ENCODE results near the gene ITGB4. TPM values are rescaled to one million over a fixed set of nuclear protein-coding genes. Genes with fewer than 3 reads are reported as not detected.

ITGB4 gene
- total RNA-seq, 1 experiment from 2014 or later = 0.17 TPM

DNA sequence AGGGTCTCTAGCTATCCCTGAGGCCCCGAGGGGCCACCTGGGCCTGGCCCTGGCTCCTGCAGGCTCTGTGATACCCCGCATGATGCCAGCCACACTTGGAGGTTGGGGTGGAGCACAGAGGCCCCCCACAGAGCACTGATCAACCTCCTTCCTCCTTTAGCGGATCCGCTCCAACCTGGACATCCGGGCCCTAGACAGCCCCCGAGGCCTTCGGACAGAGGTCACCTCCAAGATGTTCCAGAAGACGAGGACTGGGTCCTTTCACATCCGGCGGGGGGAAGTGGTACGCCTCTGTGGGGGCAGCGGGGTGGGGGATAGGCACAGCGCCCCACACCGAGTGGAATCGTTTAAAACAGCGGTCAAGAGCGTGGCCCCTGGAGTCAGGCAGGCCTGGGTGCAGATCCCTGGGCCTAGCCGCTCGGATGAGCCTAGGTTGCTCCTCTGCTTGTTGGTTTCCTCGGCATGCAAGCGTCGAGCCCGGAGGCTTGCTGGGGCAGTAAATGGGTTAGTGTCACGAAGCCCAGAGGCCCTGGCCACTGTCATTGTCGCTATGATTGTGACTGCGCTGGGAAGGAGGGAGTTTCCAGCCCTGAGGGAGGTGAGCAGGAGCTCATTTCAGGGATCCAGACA is 9.9 kb downstream of the ITGB4 start:
- no peak for DNase-seq (ENCODE audit: low read depth)

DNA sequence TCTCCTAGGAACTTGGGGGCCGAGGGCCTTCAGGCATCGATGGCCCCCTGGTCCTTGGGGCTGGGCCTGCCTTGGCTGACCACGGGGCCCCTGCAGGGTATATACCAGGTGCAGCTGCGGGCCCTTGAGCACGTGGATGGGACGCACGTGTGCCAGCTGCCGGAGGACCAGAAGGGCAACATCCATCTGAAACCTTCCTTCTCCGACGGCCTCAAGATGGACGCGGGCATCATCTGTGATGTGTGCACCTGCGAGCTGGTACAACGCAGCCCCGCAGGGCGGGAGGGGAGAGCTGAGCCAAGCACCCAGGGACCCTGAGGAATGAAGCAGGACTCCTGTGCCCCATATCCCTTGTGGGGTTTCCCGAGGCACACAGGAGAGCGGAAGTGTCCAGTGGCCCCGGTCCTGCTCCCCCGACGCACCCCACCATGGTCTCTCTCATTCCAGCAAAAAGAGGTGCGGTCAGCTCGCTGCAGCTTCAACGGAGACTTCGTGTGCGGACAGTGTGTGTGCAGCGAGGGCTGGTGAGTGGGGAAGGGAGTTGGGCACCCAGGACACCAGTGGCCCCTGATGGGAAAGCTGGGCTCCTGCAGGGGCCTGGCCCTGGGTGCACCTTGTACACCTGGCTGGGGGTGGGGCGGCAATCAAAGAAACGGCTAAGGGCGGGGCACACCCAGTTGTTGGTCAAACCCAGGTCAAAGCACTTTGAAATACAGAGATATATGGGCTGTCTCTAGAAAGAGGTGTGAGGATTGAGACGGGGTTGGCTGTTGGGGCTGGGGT is 10.6 kb downstream of the ITGB4 start:
- no peak for DNase-seq (ENCODE audit: low read depth)

DNA sequence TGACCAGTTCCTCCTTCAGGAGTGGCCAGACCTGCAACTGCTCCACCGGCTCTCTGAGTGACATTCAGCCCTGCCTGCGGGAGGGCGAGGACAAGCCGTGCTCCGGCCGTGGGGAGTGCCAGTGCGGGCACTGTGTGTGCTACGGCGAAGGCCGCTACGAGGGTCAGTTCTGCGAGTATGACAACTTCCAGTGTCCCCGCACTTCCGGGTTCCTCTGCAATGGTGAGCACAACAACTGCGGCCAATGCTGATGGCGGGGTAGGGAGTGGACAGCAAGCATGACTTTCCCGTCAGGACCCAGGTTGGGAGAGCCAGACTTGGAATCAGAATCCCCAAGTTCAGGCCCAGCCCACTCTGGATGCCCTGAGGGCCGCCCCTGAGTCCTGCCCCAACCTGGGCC is 12.2 kb downstream of the ITGB4 start:
- no peak for DNase-seq (ENCODE audit: low read depth)

DNA sequence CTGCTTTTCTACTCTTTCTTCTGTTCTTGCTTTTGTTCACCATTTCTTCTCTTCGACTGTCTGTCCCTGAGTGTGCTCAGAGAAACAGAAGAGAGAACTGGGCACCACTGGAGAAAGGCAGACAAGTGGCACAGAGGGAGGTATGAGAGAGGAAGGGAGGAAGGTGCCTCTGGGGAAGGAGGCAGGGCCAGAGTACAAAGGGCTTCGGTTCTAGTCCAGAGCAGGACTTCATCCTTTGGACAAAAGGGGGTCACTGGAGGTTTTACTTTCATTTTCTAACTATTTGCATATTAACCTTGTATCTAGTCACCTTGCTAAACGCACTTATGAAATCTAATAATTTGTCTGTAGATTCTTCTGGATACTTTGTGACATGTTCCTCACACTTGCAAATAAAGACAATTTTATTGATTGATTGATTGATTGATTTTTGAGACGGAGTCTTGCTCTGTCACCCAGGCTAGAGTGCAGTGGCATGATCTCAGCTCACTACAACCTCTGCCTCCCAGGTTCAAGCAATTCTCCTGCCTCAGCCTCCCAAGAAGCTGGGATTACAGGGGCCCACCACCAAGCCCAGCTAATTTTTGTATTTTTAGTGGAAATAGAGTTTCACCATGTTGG is 13.5 kb downstream of the ITGB4 start:
- no peak for DNase-seq (ENCODE audit: low read depth)

DNA sequence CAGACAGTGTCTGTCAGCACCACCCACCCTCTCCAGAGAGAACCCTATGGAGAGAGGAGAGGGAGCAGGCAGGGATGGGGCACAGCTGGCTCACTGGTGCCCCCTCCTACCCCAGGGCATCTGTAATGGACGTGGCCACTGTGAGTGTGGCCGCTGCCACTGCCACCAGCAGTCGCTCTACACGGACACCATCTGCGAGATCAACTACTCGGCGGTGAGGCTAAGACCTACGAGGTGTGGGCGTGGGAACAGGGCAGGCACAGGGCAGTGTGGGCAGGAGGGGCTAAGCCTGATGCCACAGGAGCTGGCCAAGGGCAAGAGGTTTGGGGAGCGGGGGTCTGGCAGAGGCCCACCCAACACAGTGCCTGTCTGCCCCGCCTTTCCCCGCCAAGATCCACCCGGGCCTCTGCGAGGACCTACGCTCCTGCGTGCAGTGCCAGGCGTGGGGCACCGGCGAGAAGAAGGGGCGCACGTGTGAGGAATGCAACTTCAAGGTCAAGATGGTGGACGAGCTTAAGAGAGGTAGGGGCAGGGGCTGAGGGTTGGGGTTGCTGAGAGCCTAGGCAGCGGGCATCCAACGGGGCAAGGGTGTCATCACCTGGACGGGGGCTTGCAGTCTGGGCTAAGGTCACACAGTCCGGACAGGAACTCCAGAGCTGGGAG is 15.0 kb downstream of the ITGB4 start:
- no peak for DNase-seq (ENCODE audit: low read depth)

DNA sequence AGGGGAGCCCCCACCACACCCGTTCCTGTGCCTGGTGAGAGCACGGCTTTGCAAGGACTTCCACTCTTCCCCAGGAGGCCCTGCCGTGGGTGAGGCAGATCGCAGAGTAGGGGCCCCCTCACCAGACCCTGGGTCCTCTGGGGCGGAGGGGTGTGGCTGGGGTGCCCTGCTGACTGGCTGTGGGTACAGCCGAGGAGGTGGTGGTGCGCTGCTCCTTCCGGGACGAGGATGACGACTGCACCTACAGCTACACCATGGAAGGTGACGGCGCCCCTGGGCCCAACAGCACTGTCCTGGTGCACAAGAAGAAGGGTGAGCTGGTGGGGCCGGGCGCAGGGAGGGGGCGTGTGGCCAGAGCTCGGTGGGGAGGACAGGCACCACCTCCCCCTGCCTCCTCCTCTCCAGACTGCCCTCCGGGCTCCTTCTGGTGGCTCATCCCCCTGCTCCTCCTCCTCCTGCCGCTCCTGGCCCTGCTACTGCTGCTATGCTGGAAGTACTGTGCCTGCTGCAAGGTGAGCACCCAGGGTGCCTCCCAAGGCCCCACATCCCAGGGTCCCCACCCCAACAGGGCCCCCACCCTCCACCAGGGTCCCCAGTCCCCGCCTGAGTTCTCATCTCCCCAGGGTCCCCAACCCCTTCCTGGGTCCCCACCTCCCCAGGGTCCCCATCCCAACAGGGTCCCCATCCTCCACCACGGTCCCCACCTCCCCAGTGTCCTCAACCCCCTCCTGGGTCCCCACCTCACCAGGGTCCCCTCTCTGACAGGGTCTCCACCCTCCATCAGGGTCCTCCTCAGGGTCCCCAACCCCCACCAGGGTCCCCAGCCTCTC is 16.1 kb downstream of the ITGB4 start:
- DNase-seq (ENCODE audit: low read depth) = no peak

DNA sequence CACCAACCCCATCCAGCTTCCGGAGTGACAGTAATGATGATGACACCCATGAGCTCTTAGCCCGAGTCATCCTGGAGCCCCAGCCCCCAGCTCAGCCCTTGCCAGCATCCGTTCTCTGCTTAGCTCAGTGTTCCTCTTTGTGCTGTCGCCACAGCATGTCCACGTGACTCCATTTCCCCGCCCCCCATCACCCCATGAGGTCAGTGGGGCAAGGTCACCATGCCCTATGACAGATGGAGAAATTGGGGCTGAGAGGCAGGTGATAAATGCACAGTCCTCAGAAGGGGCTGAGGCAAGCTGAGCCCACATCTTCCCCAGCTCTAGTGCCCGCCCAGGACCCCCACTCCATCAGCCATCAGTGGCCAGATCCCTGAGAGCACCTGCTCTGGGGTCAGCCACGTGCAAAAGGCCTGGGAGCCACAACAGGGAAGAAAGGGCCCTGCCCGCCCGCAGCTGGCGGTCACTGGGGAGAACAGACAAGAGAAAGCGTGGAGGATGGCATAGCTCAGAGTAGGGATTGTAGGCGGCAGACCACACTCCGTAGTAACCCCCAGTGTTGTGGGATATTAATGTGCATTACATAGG is 17.1 kb downstream of the ITGB4 start:
- peak; percentile 10 for DNase-seq (ENCODE audit: low read depth)

DNA sequence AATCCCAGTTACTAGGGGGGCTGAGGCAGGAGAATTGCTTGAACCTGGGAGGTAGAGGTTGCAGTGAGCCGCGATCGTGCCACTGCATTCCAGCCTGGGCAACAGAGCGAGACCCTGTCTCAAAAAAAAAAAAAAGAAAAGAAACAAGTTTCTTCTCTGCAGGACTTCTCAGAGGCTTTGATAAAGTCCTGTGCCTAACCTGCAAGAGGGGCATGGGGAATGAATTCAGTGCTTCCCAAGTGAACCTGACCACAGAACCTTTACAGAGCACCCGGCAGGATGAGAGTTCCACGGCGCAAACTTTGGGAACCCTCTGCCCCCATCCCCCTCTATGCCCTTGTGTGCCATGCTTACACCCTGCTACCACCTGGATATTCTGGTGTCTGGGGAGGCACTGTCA is 17.9 kb downstream of the ITGB4 start:
- no peak for DNase-seq (ENCODE audit: low read depth)

DNA sequence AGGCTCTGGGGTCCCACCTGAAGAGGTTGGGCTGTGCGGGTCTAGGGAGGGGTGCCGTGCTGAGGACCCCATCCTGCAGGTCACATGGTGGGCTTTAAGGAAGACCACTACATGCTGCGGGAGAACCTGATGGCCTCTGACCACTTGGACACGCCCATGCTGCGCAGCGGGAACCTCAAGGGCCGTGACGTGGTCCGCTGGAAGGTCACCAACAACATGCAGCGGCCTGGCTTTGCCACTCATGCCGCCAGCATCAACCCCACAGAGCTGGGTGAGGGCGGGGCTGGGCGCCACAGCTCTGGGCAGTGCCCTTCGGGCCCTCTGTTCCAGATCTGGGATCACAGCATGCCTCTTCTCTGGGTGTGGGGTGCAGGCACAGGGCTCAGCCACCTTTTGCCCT is 18.5 kb downstream of the ITGB4 start:
- DNase-seq (ENCODE audit: low read depth) = no peak

DNA sequence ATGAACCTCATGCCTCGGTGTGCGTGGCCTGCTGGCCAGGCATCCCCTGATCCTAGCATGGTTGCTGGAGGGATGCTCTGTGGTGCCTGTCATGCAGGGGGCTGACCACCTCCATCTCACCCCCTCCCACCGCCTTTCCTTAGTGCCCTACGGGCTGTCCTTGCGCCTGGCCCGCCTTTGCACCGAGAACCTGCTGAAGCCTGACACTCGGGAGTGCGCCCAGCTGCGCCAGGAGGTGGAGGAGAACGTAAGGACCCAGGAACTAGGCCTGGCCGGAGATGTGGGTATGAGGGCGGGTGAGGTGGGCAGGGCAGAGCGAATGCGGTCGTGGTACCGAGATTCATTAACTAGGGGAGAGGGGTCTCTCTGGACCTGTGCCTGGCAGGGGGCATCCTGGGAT is 19.0 kb downstream of the ITGB4 start:
- no peak for DNase-seq (ENCODE audit: low read depth)

DNA sequence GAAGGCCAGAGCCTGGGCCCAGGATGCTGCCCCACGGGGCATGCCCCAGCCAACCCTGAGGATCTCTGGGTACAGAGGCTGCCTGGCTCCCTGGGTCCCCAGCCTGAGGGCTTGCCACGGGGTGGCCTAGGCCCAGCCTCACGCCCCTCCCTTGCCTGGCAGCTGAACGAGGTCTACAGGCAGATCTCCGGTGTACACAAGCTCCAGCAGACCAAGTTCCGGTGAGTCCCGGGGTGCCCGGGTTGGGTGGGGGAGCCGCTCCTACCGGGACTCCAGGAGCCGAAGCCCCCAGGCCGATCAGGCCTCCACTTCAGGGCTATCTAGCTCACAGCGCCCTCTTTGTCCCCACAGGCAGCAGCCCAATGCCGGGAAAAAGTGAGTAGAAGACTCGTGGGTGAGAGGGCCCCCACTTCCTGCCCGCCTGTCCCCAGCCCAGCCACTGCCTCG is 19.4 kb downstream of the ITGB4 start:
- no peak for DNase-seq (ENCODE audit: low read depth)

DNA sequence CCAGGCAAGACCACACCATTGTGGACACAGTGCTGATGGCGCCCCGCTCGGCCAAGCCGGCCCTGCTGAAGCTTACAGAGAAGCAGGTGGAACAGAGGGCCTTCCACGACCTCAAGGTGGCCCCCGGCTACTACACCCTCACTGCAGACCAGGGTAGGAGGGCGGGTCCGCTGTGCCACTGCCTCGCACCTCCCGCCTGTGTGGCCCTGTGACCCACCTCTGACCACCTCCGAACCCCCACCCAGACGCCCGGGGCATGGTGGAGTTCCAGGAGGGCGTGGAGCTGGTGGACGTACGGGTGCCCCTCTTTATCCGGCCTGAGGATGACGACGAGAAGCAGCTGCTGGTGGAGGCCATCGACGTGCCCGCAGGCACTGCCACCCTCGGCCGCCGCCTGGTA is 21.1 kb downstream of the ITGB4 start:
- DNase-seq (ENCODE audit: low read depth) = no peak

DNA sequence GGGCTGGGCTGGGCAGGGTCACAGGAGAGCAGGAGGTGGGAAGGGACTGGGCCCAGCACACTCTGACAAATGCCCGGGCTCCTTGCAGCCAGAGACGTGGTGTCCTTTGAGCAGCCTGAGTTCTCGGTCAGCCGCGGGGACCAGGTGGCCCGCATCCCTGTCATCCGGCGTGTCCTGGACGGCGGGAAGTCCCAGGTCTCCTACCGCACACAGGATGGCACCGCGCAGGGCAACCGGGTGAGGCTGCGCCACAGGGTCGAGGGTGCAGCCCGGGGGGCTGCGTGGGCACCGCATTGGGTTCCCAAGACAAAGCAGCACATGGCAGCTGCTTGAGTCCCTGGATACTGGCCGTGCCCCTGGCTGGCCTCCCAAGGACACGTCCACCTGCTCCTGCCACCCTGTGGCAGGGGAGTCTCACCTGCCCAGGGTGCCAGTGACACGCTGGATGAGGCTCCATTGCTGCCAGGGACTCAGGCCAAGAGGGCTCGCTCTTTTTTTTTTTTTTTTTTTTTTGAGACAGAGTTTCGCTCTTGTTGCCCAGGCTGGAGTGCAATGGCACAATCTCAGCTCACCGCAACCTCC is 22.5 kb downstream of the ITGB4 start:
- no peak for DNase-seq (ENCODE audit: low read depth)

DNA sequence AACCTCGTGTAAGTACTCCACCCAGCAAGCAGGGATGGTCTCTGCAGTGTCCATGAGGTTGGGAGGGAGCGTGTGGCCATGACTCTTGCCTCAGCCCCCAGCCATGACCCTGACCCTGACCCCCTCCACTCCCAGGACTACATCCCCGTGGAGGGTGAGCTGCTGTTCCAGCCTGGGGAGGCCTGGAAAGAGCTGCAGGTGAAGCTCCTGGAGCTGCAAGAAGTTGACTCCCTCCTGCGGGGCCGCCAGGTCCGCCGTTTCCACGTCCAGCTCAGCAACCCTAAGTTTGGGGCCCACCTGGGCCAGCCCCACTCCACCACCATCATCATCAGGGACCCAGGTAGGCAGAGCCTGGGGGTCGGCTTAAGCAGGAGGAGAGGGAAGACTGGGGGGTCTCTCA is 27.4 kb downstream of the ITGB4 start:
- no peak for DNase-seq (ENCODE audit: low read depth)

DNA sequence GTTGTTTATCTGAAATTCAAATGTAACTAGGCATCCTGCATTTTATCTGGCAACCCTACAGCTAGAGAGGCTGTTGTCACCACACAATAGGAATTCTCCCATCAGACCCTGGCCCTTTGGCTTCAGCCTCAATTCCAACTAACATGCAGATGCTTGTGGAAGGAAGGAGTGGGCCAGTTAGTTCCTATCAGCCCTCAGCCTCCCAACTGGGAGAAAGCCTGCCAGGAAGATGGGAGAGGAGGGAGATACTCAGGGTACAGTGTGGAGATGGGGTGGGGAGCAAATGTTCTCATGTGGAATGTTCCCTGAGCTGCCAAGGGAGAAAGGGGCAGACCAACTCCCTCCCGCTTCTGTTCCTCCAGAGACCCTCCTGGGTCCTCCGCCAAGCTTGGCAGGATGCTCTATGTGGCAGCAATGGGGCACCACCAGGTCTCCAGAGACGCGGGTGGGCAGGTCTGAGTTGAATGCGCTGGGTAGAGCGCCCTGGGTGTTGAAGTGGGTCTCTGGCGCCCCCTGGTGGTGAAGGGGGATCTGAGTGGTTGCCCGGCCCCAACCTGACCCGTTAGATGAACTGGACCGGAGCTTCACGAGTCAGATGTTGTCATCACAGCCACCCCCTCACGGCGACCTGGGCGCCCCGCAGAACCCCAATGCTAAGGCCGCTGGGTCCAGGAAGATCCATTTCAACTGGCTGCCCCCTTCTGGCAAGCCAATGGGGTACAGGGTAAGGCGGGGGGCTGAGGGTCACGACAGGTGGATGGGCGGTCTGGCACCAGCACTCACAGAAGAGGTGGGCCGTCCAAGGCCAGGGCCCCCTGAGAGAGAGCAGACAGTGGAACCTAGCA is 28.5 kb downstream of the ITGB4 start:
- peak; percentile 59 for DNase-seq (ENCODE audit: low read depth)

DNA sequence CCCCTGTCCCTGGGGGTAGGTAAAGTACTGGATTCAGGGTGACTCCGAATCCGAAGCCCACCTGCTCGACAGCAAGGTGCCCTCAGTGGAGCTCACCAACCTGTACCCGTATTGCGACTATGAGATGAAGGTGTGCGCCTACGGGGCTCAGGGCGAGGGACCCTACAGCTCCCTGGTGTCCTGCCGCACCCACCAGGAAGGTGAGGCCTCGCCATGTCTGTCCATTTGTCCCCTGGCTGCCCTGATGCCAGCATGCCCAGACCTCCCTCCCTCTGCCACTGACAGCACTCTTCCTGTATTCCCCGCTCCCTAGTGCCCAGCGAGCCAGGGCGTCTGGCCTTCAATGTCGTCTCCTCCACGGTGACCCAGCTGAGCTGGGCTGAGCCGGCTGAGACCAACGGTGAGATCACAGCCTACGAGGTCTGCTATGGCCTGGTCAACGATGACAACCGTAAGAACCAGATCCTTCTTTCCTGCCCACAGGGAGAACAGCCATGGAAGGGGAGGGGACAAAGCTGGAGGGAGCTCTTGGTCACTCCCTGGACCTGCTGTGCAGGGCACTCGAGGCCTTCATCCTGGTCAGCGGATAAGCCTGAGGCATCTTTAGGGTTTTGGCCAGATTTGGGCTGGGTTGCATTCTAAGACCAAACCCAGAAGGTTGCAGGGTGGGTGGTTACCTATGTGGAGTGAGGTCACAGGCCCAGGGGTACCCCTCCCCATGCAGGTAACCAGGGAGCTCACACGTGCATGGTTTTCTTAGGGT is 29.6 kb downstream of the ITGB4 start:
- DNase-seq (ENCODE audit: low read depth) = no peak

DNA sequence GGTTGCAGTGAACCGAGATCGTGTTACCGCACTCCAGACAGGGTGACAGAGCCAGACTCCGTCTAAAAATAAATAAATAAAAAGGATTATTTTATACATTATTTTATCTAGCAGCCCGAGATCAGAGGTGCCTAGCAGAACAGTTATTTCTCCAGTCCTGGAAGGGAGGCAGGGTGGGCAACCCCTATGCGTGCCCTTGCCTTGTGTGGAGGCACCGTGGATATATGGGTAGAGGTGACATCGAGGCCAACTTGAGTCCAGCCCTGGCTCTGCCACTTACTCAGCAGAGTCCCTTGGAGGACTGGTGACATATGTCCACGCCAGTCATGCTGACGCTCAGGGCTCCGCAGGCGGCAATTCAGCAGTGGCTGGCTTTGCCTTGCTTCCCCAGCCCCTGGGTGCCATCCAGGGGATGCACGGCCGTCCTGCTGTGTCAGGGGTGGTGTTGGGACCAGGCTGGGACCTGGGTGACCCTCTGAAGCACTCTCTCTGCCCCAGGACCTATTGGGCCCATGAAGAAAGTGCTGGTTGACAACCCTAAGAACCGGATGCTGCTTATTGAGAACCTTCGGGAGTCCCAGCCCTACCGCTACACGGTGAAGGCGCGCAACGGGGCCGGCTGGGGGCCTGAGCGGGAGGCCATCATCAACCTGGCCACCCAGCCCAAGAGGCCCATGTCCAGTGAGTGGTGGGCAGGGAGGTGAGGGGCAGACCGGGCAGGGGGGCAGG is 30.6 kb downstream of the ITGB4 start:
- no peak for DNase-seq (ENCODE audit: low read depth)

DNA sequence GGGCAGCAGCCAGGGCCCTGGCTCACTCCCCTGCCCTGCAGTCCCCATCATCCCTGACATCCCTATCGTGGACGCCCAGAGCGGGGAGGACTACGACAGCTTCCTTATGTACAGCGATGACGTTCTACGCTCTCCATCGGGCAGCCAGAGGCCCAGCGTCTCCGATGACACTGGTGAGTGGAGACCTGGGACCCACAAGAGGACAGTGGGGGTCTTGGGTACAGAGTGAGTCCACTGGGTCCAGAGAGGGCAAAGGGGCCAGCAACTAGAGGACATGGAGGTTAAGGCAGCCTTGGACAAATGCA is 31.1 kb downstream of the ITGB4 start:
- no peak for DNase-seq (ENCODE audit: low read depth)

Measured in LHCN-M2 (cell line).